LNCAP (cell line): ENCODE results near the gene GPR162.

Experiments used
- TF ChIP-seq, protein P1 (sequence below): fragments of 450-650 bp; IDR thresholded peaks from 2 replicates; pipeline ENCODE4 v1.5.1; 2017; ENCODE audit warnings: mild to moderate bottlenecking

The GPR162 gene

DNA sequence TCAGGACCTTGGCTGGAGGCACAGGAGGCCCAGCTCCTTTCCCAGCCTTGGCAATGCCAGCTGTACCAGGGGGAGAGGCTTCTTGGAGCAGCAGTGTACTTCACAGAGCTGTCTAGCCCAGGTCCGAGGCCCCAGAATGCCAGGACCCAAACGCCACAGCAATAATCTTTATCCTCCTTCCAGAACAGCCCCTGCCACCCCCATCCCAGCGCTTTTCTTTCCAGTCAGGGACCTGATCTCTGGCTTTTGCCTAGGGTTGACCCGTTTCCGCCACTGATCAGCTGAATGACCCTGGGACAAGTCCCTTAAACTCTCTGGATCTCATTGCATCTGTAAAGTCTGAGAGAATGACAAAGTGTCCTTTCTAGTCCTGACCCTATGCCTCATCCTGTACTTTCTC lies 44.2 kb upstream of the GPR162 start:
- TF ChIP-seq, protein P1, sequence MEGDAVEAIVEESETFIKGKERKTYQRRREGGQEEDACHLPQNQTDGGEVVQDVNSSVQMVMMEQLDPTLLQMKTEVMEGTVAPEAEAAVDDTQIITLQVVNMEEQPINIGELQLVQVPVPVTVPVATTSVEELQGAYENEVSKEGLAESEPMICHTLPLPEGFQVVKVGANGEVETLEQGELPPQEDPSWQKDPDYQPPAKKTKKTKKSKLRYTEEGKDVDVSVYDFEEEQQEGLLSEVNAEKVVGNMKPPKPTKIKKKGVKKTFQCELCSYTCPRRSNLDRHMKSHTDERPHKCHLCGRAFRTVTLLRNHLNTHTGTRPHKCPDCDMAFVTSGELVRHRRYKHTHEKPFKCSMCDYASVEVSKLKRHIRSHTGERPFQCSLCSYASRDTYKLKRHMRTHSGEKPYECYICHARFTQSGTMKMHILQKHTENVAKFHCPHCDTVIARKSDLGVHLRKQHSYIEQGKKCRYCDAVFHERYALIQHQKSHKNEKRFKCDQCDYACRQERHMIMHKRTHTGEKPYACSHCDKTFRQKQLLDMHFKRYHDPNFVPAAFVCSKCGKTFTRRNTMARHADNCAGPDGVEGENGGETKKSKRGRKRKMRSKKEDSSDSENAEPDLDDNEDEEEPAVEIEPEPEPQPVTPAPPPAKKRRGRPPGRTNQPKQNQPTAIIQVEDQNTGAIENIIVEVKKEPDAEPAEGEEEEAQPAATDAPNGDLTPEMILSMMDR = no peak

GRCh38 chr12:6778217-6778573 lies 43.4 kb upstream of the GPR162 start:
- TF ChIP-seq, protein P1 = no peak

DNA sequence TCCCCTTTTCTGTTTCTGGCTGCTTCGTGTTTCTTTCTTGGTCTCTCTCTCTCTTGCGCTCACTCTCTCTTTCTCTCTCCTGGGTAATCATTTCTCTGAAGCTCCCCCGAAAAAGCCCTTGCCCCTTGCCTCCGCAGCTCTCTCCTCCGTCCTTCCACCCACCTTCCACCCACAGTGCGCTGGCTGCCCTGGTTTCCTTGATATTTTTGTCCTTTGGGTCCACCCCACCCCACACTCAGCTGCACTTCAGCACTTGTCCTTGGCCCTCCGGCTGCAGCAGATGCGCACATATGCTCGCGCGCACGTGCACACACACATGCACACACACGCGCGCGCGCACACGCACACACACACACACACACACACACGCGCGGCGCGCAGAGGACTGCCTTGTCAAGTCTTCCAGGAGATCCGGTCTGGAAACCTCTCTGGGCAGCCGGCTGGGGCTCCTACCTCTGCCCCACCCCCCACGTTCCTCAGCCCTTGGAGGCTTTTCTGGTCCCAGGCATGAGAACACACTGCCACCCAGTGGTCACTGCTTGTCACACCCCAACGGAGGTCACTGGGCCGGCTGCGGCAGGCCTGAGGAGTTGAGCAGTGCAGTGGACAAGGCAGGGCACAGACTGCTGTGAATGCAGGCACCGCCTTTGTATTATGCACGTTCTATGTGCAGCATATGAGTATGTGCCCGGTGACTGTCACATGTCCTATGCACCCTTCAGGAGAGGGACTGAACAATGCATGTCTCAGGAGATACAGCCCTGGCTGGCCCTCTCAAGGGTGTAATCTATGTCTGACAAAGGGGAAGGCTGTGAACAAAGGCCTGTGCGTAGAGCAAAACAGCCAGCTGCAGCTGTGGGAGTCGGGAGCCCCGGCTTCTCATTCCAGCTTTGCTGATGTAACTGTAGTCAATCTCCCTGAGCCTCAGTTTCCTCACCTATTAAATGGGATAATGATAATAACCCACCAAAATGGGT lies 42.8 kb upstream of the GPR162 start:
- TF ChIP-seq, protein P1 = peak; percentile 96

GRCh38 chr12:6779708-6780432 lies 41.8 kb upstream of the GPR162 start:
- TF ChIP-seq, protein P1 = no peak

GRCh38 chr12:6780573-6780972 lies 41.0 kb upstream of the GPR162 start:
- TF ChIP-seq, protein P1 = no peak

GRCh38 chr12:6782119-6782518 lies 39.5 kb upstream of the GPR162 start:
- TF ChIP-seq, protein P1 = no peak

GRCh38 chr12:6782850-6783566 lies 38.6 kb upstream of the GPR162 start:
- TF ChIP-seq, protein P1 = no peak
